Transverse colon (tissue), 4 donors: ENCODE data around the gene ELFN1. TPM values are rescaled to one million over a fixed set of nuclear protein-coding genes. Genes with fewer than 3 reads are reported as not detected.

Source experiments
- DNase-seq: peaks from one replicate; pipeline ENCODE4 v3.0.0-alpha.2; 2019
- H3K27ac ChIP-seq, 4 donors: fragments of 200-600 bp; sonication (generic); 2 replicates each; pipeline ENCODE4 v1.5.1; 2016 to 2018; ENCODE audit warnings: inconsistent platforms in 4 of 4
- H3K27me3 ChIP-seq: fragments of 200-600 bp; sonication (generic); 2 replicates; pipeline ENCODE4 v1.5.1; 2017; ENCODE audit warnings: inconsistent platforms
- H3K36me3 ChIP-seq, 4 donors: fragments of 200-600 bp; sonication (generic); 2 replicates each; pipeline ENCODE4 v1.5.1; 2017 to 2019; ENCODE audit warnings: inconsistent platforms in 4 of 4
- H3K4me1 ChIP-seq, 4 donors: fragments of 200-600 bp; sonication (generic); 2 replicates each; pipeline ENCODE4 v1.5.1; 2017 to 2020; ENCODE audit warnings: inconsistent platforms in 4 of 4
- H3K4me3 ChIP-seq, 4 donors: fragments of 200-600 bp; sonication (generic); 1 replicate in 1 of 4; 2 replicates in 3 of 4; pipeline versions ENCODE4 v1.5.1 to v1.6.1; 2017 to 2019; ENCODE audit warnings: inconsistent platforms in 4 of 4
- H3K9me3 ChIP-seq, 2 donors: fragments of 200-600 bp; sonication (generic); 2 replicates each; pipeline ENCODE4 v1.5.1; 2017 to 2019; ENCODE audit warnings: inconsistent platforms in 2 of 2
- CTCF ChIP-seq, 5 experiments: fragments of 200-600 bp in 3 of 5; fragments of 450-650 bp in 2 of 5; sonication (generic) in 3 of 5; IDR thresholded peaks; 1 replicate in 2 of 5; 2 replicates in 3 of 5; pipeline ENCODE4 v1.5.1; 2016 to 2017; ENCODE audit warnings: antibody characterized with exemption in 5 of 5, inconsistent platforms in 3 of 5, mild to moderate bottlenecking in 2 of 5, moderate library complexity in 1 of 5
- EP300 ChIP-seq: sonication (generic); formaldehyde crosslinking; IDR thresholded peaks from one replicate; pipeline ENCODE4 v1.6.1; 2017; ENCODE audit warnings: antibody characterized with exemption, low read depth
- POLR2A ChIP-seq: fragments of 450-650 bp; IDR thresholded peaks from one replicate; pipeline ENCODE4 v1.6.1; 2016; ENCODE audit warnings: antibody characterized with exemption, mild to moderate bottlenecking, moderate library complexity
- POLR2AphosphoS5 ChIP-seq, 3 donors: sonication (generic); formaldehyde crosslinking; IDR thresholded peaks; one replicate each; pipeline ENCODE4 v1.6.1; 2016; ENCODE audit warnings: antibody characterized with exemption in 3 of 3
- WGBS, 2 donors: methylation state at CpG; one replicate each; pipeline ENCODE4 v1.1.5; 2018; ENCODE audit warnings: low coverage in 1 of 2; 5-methylcytosine and 5-hydroxymethylcytosine counted together
- in situ Hi-C, 4 donors: fragments of 200-750 bp; cut with MboI; loops; one replicate each; pipeline versions ENCODE4 v1.15.0 to v1.15.1; 2017; ENCODE audit warnings: low sequenced_read_pairs in 3 of 4, low pct_ligation_motif_present in 1 of 4, low pct_unique_long_range_greater_than_20kb in 1 of 4
- intact Hi-C: fragments of 100-400 bp; cut with DNase I; formaldehyde crosslinking; loops from one replicate; pipeline ENCODE4 v1.15.1; 2023; ENCODE audit warnings: low total_unique reads
- total RNA-seq, 4 donors: library from RNA; depleted of rRNA; stranded (reverse); fragments of >200 nt; gene quantifications; one replicate each; pipeline ENCODE4 v1.1.0, GENCODE V29; 2016

Gene ELFN1
- total RNA-seq, 4 donors from 2014 or later = 0.14 to 0.60 (median 0.32) TPM; not detected in 1

GRCh38 chr7:1654111-1654510 lies 16.0 kb upstream of the ELFN1 start:
- 82% methylated on average over 14 of the region's 15 CpGs; no CpG with 5 or more reads in 1 of the 2 donors for WGBS, 2 donors
- no peak for DNase-seq
- Histone ChIP-seq H3K4me1 (no peaks in the 10 kb centered on the region), H3K9me3 (no peaks in the 10 kb centered on the region), H3K36me3 (no peaks in the 10 kb centered on the region), H3K4me3 (no peak overlapping the region), H3K27ac (no peak overlapping the region), H3K27me3 (peaks cover 33% of the 10 kb centered on the region)
- no peak for TF ChIP-seq EP300
- no peak for TF ChIP-seq CTCF (IDR thresholded peaks at IDR 0.05)
- TF ChIP-seq POLR2AphosphoS5 (IDR thresholded peaks at IDR 0.05) = no peak
- TF ChIP-seq POLR2A = no peak
- intact Hi-C loops (no loop called here), in situ Hi-C loops (loop anchor here in 2 of 4 donors (25.0 kb wide), 1 partner anchor 558 kb away; no protein-coding TSS in a partner anchor)

- peaks cover 40% of the 10 kb centered on the region for H3K27me3 ChIP-seq
- no peak for DNase-seq
- WGBS, 2 donors = 81 to 93% methylated on average over 3 to 29 of the region's 32 CpGs
- no peaks in the 10 kb centered on the region for H3K4me1 ChIP-seq
- H3K9me3 ChIP-seq = no peaks in the 10 kb centered on the region
- H3K36me3 ChIP-seq = no peaks in the 10 kb centered on the region
- H3K27ac ChIP-seq = no peak overlapping the region
- no peak overlapping the region for H3K4me3 ChIP-seq
- TF ChIP-seq EP300 = no peak
- no peak for TF ChIP-seq POLR2A
- no peak for TF ChIP-seq CTCF (IDR thresholded peaks at IDR 0.05)
- TF ChIP-seq POLR2AphosphoS5 (IDR thresholded peaks at IDR 0.05) = no peak
- in situ Hi-C loops (loop anchor here in 2 of 4 donors (25.0 kb wide), 1 partner anchor 557 kb away; no protein-coding TSS in a partner anchor), intact Hi-C loops (no loop called here)
Observed at GRCh38 chr7:1654738-1655475, 15.2 kb upstream of the ELFN1 start.

- no peaks in the 10 kb centered on the region for H3K36me3 ChIP-seq
- H3K27ac ChIP-seq = no peak overlapping the region
- no peak overlapping the region for H3K4me3 ChIP-seq
- DNase-seq = no peak
- intact Hi-C loops = loop anchor here (10.0 kb wide), 1 partner anchor 545 kb away; no protein-coding TSS in a partner anchor
- in situ Hi-C loops = loop anchor here in 2 of 4 donors (25.0 kb wide), 1 partner anchor 553 kb away; no protein-coding TSS in a partner anchor
- 59% methylated on average over 6 to 8 of the region's 8 CpGs for WGBS, 2 donors
- no peaks in the 10 kb centered on the region for H3K9me3 ChIP-seq
- peaks cover under 1 to 9% (median 6%) of the 10 kb centered on the region in 4 donors for H3K4me1 ChIP-seq
- TF ChIP-seq POLR2A = no peak
- TF ChIP-seq EP300 = no peak
- no peak for TF ChIP-seq CTCF (IDR thresholded peaks at IDR 0.05)
- no peak for TF ChIP-seq POLR2AphosphoS5 (IDR thresholded peaks at IDR 0.05)
- peaks cover 63% of the 10 kb centered on the region for H3K27me3 ChIP-seq
Observed at GRCh38 chr7:1659696-1660095, 10.4 kb upstream of the ELFN1 start.

GRCh38 chr7:1661461-1661860 lies 8.6 kb upstream of the ELFN1 start:
- DNase-seq = no peak
- H3K4me3 ChIP-seq = no peak overlapping the region
- no peaks in the 10 kb centered on the region for H3K36me3 ChIP-seq
- 53 to 73% methylated on average over 3 of the region's 3 CpGs for WGBS, 2 donors
- H3K27me3 ChIP-seq = peaks cover 72% of the 10 kb centered on the region
- TF ChIP-seq EP300 (no peak), POLR2AphosphoS5 (IDR thresholded peaks at IDR 0.05) (no peak), POLR2A (no peak), CTCF (IDR thresholded peaks at IDR 0.05) (no peak)
- in situ Hi-C loops = loop anchor here in 2 of 4 donors (25.0 kb wide), 1 partner anchor 551 kb away; no protein-coding TSS in a partner anchor
- intact Hi-C loops = loop anchor here (10.0 kb wide), 1 partner anchor 543 kb away; no protein-coding TSS in a partner anchor
- H3K27ac ChIP-seq = no peak overlapping the region
- no peaks in the 10 kb centered on the region for H3K9me3 ChIP-seq
- H3K4me1 ChIP-seq = peaks cover 6 to 24% (median 20%) of the 10 kb centered on the region in 4 donors
